Cardiac muscle cell (in vitro differentiated cells and primary cell): Measurements from ENCODE around the gene ABR. TPM values are rescaled to one million over a fixed set of nuclear protein-coding genes. Genes with fewer than 3 reads are reported as not detected.

Source experiments
- DNase-seq, 2 donors: peaks; one replicate each; pipeline versions ENCODE4 v3.0.0 to v3.0.0-alpha.2; 2010 to 2017; ENCODE audit warnings: low read depth in 1 of 2, low spot score in 1 of 2
- H3K27ac ChIP-seq: fragments of 200-600 bp; sonication (generic); 2 replicates; pipeline ENCODE4 v1.5.1; 2016
- H3K27me3 ChIP-seq: fragments of 200-600 bp; sonication (generic); 2 replicates; pipeline ENCODE4 v1.6.0; 2016; ENCODE audit warnings: control low read depth
- H3K36me3 ChIP-seq: fragments of 200-600 bp; sonication (generic); 2 replicates; pipeline ENCODE4 v1.5.1; 2016; ENCODE audit warnings: control low read depth
- H3K4me1 ChIP-seq: fragments of 200-600 bp; sonication (generic); 2 replicates; pipeline ENCODE4 v1.8.1; 2017; ENCODE audit warnings: low read depth, mild to moderate bottlenecking, mixed run types
- H3K4me3 ChIP-seq: fragments of 200-600 bp; sonication (generic); 2 replicates; pipeline ENCODE4 v1.5.1; 2016; ENCODE audit warnings: mild to moderate bottlenecking
- H3K9me3 ChIP-seq: fragments of 200-600 bp; sonication (generic); 2 replicates; pipeline ENCODE4 v1.5.1; 2017; ENCODE audit warnings: low read depth, mild to moderate bottlenecking, control low read depth
- CTCF ChIP-seq: IDR thresholded peaks from 2 replicates; pipeline ENCODE4 v1.5.1; 2012; ENCODE audit warnings: low read depth, mild to moderate bottlenecking, low read length
- polyA plus RNA-seq: library from polyadenylated mRNA; unstranded; fragments of >200 nt; fragmentation: Nextera tagmentation; extraction: Ambion mirVana; gene quantifications from 2 replicates; pipeline ENCODE4 v1.2.1, GENCODE V29; 2016
- total RNA-seq: library from RNA; depleted of rRNA; stranded (reverse); fragments of >200 nt; gene quantifications from 2 replicates; pipeline ENCODE4 v1.2.3, GENCODE V29; 2016

Gene ABR
- total and polyA plus RNA-seq, 2 experiments from 2014 or later = 23.5 to 67.5 TPM

DNA sequence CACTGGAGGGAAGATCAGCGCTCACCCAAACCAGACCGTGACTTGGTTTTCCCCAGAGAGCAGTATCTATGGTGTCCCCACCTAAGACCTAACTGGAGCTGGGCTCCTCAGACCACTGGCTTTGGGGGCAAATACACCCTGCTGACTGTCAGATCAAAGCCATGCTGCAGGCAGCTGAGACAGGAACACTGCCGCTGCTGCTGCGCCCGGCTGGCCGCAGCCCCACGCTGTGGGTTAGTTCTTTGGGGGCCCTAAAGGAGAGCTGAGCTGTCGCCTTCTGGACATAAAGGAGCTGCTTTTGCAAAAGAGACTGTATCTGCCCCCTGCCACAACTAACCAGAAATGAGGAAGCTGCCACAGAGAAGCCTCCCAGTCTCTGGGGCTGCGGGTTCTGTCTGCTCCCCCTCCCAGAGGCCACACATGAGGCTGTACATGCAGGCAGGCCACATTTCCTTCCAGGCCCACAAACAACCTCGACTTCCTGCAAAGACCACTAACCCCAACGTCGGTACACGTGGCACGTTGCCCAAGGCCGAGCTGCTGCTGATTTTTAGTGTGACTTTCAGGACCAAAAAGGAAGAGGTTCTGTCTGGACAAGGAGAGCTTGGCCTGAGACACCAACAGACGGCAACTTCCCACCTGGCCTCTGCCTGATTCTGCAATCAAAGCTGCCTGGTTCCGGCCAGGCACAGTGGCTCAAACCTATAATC is 18.2 kb upstream of the ABR start:
- no peak for TF ChIP-seq CTCF
- H3K4me3 ChIP-seq = no peak overlapping the region
- peak in 1 of 2 donors; percentile 82 for DNase-seq
- no peaks in the 10 kb centered on the region for H3K9me3 ChIP-seq
- no peaks in the 10 kb centered on the region for H3K36me3 ChIP-seq
- H3K27me3 ChIP-seq = no peaks in the 10 kb centered on the region
- H3K4me1 ChIP-seq = no peaks in the 10 kb centered on the region
- no peak overlapping the region for H3K27ac ChIP-seq

DNA sequence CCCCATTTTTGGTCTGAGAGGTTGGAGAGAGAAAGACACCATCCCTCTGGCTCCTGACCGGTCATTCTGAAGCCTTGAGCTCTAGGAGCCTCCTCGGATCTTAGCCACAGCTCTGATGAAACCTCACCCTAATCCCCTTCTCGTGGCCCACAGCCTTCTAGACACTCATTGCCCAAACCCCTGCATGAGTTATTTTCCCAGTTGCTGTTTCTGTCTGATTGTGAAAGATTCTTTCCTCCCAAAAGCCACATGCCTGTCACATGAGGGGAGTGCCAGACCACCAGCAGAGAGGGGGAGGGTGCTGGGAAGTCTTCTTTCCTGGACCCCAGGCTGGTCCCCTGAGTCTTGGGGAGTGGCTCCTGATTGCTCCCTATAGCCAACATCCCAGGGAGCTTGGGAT is 17.6 kb upstream of the ABR start:
- no peaks in the 10 kb centered on the region for H3K4me1 ChIP-seq
- no peaks in the 10 kb centered on the region for H3K36me3 ChIP-seq
- H3K4me3 ChIP-seq = no peak overlapping the region
- peak in 1 of 2 donors; percentile 91 for DNase-seq
- H3K9me3 ChIP-seq = no peaks in the 10 kb centered on the region
- TF ChIP-seq CTCF = no peak
- no peak overlapping the region for H3K27ac ChIP-seq
- H3K27me3 ChIP-seq = no peaks in the 10 kb centered on the region

DNA sequence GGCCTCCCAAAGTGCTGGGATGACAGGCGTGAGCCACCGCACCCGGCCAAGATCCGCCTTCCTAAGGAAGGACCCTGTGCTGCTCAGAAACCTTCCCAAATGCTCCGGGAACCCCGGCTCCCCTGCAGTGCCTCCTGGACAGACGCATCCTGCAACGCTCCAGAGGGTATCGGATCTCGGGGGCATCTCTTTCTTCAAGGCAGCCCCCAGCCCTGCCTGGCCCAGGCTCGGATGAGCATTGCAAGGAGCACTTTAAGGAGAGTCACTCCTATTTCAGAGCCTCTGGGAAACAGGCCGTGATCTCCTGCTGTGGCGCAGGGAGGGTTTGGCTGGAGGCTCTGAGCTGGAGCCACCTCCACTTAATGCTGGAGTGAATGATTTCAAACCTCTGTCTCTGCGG is 17.2 kb upstream of the ABR start:
- no peak for DNase-seq
- H3K36me3 ChIP-seq = no peaks in the 10 kb centered on the region
- no peak overlapping the region for H3K4me3 ChIP-seq
- no peaks in the 10 kb centered on the region for H3K27me3 ChIP-seq
- H3K27ac ChIP-seq = no peak overlapping the region
- no peaks in the 10 kb centered on the region for H3K9me3 ChIP-seq
- no peak for TF ChIP-seq CTCF
- no peaks in the 10 kb centered on the region for H3K4me1 ChIP-seq

DNA sequence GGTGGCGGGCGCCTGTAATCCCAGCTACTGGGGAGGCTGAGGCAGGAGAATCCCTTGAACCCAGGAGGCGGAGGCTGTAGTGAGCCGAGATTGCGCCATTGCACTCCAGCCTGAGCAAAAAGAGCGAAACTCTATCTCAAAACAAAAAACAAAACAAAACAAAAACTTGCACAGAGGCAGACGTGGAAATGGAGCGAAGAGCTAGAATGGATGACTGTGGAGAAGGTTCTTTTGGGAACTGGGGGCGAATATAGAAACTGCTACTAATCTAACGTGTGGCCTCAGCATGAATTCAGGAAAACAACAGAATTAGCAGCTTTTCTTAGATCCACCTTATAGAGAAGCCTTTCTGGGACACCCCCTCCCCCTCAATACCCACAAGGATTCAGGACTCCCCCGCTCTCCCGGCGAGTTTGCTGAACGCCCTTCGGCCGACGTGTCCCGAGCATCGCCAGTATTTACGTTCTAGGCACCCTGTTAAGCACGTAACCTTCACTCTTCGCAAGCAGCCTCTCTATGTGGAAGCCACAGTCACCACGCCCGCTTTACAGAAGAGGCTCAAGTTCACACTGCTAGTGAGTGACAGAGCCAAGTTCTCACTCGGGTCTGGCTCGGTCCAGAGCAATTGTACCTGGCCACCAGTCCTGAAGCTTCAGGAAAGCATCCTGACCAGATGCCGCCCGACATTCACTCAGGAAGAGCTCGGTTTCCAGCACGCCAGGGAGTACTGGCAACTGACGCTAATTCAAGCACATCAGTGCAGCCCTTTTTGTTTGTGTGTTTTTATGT is 13.3 kb upstream of the ABR start:
- no peaks in the 10 kb centered on the region for H3K36me3 ChIP-seq
- no peaks in the 10 kb centered on the region for H3K9me3 ChIP-seq
- no peaks in the 10 kb centered on the region for H3K27me3 ChIP-seq
- no peak overlapping the region for H3K4me3 ChIP-seq
- no peak for DNase-seq
- no peak for TF ChIP-seq CTCF
- H3K4me1 ChIP-seq = no peaks in the 10 kb centered on the region
- no peak overlapping the region for H3K27ac ChIP-seq

DNA sequence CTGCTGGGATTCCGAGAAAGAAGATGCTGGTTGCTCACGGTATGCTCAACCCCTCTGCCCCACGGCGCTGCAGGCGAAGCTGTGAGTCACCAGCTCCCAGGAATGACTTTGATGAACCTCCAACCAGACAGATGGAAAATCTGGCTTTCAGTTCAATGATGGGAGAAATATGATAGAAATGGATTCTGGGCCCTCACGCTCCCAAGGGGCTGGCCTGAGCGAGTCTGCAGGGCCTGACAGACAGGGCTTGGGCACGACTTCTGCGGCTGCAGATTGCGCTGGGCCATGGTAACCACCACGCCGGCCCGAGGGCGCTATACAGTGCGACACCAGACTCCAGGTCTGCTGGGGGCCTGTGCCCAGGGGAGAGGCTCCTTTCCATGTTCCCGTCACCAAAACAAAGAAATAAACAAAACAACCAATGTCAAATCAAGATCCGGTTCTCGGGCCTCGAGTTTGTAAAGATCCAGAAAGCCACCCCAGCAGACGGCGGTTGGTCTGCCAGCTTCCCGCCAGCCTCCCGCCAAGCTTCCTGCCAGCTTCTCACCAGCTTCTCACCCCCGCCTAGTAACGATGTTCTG is 11.1 kb upstream of the ABR start:
- DNase-seq = no peak
- H3K4me3 ChIP-seq = no peak overlapping the region
- H3K36me3 ChIP-seq = no peaks in the 10 kb centered on the region
- no peaks in the 10 kb centered on the region for H3K27me3 ChIP-seq
- H3K27ac ChIP-seq = no peak overlapping the region
- H3K4me1 ChIP-seq = peaks cover 3% of the 10 kb centered on the region
- H3K9me3 ChIP-seq = no peaks in the 10 kb centered on the region
- no peak for TF ChIP-seq CTCF
